RWPE1 (cell line): Measurements from ENCODE around the gene POLE.
A peak's percentile ranks its signal among the peaks of the same experiment; 100 is the strongest.

Experiments used
- CTCF ChIA-PET: fragments of 350-600 bp; sonication (Branson Sonifier 250); formaldehyde crosslinking; extraction: SDS; loops from one replicate; lab custom pipeline; 2021; lab: Yijun Ruan, JAX
- POLR2A ChIA-PET: fragments of 400-600 bp; formaldehyde crosslinking; extraction: SDS; loops from one replicate; lab custom pipeline; 2020; ENCODE audit warnings: antibody characterized with exemption; ENCODE audit not compliant: low non-redundant PET; lab: Yijun Ruan, JAX
- DNase-seq: peaks from one replicate; pipeline ENCODE4 v3.0.0; 2012; ENCODE audit warnings: low spot score
- H3K27ac ChIP-seq: fragments of 450-650 bp; 2 replicates; pipeline ENCODE4 v1.5.1; 2017
- CTCF ChIP-seq: fragments of 450-650 bp; conservative IDR thresholded peaks from 2 replicates; pipeline ENCODE4 v1.5.1; 2017; ENCODE audit warnings: low read depth, mild to moderate bottlenecking

POLE gene

DNA sequence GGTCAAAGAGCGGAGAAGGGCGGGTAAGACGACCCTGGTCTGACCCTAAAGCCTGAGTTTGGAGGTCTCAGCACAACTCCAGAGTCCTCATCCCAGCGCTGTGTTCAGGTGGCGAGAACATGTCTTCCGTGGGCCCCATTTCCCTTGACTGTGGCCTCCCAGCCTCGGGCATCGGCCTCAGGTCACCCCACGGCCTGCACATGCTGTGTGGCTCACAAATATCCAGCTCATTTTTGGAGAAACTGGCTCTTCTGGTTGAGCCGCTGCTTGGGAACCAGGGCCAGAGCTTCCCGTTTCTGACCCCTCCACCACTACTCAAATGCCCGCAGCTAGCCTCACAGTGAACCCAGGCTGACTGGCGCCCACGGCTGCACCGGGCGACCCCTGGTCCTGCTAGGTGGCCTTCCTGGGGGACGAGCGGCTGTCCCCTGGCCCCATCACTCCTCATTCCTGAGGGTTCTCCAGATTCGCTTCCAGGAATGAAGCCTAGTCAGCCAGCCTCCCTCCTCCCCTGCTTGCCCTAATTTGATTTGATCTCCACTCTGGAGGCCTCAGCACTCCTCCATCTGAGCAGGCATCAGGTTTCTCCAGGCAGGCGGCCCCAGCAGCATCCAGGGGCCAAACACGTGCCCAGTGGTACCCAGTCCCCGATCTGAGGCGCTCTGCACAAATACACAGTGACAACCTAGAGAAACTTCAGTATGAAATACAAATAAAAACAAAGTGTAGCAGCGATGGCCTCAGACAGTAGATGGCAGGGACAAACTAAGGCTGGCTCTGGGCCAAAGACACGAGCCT lies 63.9 kb downstream of the POLE start:
- ChIA-PET POLR2A (no interaction called here), CTCF (interaction anchor here (0.7 to 2.6 kb wide), 2 partner anchors 15 to 60 kb away, joined by 3 to 6 read pairs; no protein-coding TSS in a partner anchor)
- peak overlapping the region; percentile 58 for H3K27ac ChIP-seq
- TF ChIP-seq CTCF = no peak
- no peak for DNase-seq

DNA sequence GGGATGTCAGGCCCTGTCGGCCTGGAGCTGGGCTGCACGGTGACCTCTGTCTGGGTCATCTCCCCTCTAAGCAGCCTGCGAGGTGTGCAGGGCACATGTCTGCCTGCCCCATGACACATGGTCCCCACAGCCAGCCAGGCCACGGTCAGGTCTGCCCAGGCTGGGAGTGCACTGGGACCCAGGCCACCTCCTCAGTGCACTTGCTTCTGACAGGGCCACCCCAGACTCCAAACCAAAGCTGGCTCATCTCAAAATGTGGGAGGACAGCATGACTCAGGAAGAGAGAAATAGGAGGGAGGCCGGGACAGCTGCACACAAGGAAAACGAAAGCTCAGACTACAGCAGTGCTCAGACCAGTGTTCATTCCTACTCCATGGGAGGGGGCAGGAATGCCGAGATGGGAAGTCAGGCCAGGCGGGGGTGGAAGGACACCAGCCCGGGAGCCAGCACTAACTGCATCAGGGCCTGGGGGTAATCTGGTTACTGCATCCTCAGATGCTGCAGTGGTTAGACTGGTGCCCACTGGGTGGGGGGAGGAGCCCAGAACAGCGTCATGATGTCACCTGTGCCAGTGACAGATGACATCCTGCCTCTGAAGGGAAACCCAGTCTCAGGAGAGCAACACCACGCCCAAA lies 64.6 kb downstream of the POLE start:
- peak; percentile 50 for DNase-seq
- H3K27ac ChIP-seq = peak overlapping the region; percentile 58
- POLR2A ChIA-PET = no interaction called here
- TF ChIP-seq CTCF = no peak
- CTCF ChIA-PET = interaction anchor here (0.7 to 2.6 kb wide), 6 partner anchors 12 to 208 kb away, joined by 3 to 6 read pairs (median 3); partner anchors contain the start of gene LRCOL1

DNA sequence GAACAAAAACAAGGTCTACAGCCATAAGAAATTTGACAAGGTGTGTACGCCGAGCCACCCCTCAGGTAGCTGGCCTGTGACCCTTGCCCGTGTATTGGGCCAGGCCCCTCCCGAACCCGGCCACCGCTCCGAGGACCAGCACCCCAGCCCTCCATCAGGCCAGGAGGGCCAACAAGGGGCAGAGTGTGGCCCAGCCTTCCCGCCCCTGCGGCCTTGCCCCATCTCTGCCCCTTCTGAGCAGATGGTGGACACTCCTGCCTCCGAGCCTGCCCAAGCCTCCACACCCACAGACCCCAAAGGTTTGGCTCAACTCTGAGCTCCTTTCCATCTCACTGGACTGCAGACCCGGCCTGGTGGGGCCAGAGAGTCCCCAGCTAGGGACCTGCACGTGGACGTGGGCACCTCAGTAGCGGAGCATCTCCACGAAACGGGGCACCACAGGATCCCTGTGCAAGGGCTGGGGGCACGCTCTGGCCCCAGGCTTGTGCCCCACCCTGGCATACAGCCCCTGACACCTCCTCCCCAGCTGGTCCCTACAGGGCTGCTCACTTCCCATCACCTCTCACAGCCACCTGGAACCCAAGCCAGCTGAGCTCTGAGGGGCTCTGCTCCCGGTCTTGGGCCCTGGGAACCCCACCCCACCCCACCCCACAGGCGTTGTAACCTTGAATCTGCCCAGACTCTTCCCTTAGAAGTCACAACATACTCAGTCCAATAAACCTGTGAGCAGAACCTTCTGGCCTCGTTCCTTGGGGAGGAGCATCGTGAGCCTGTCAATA lies 65.3 kb downstream of the POLE start:
- CTCF ChIA-PET = interaction anchor here (0.8 to 2.6 kb wide), 6 partner anchors 11 to 208 kb away, joined by 3 to 6 read pairs (median 3); partner anchors contain the start of gene LRCOL1
- peak overlapping the region; percentile 58 for H3K27ac ChIP-seq
- no peak for DNase-seq
- POLR2A ChIA-PET = interaction anchor here (0.6 kb wide), 1 partner anchor 11 kb away, joined by 5 read pairs; no protein-coding TSS in a partner anchor
- TF ChIP-seq CTCF = no peak

DNA sequence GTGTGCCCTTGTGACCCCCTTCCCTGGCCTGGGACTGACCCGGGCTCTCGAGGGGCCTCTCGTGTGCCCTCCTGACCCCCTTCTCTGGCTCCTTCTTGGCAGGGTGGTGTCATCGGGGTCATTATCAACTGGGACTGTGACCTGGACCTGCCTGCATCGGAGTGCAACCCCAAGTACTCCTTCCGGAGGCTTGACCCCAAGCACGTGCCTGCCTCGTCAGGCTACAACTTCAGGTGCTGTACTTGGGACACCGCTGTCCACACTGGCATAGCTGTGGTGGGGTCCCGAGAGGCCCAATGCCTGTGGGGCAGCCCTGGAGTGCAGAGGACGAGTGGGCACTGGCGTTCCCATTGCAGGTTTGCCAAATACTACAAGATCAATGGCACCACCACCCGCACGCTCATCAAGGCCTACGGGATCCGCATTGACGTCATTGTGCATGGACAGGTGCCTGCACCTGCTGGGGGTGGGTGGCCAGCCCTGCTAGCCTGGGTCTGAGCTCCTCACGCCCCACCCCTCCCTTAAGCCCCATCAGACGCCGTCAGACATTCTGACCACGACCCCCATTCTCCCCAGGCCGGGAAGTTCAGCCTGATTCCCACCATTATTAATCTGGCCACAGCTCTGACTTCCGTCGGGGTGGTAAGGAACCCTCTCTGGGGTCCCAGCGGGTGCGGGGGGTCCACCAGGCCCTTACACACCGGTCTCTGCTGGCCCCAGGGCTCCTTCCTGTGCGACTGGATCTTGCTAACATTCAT lies 66.1 kb downstream of the POLE start:
- TF ChIP-seq CTCF = no peak
- H3K27ac ChIP-seq = no peak overlapping the region
- ChIA-PET POLR2A (interaction anchor here (0.6 kb wide), 1 partner anchor 12 kb away, joined by 5 read pairs; no protein-coding TSS in a partner anchor), CTCF (interaction anchor here (1.0 to 1.4 kb wide), 2 partner anchors 11 to 20 kb away, joined by 3 read pairs; partner anchors contain the start of gene LRCOL1)
- no peak for DNase-seq

- H3K27ac ChIP-seq = no peak overlapping the region
- no peak for TF ChIP-seq CTCF
- no peak for DNase-seq
- POLR2A ChIA-PET = no interaction called here
- CTCF ChIA-PET = no interaction called here
Observed at GRCh38 chr12:132620113-132620898, 66.8 kb downstream of the POLE start.
